GM12864 (cell line): Measurements from ENCODE around the gene SPSB4.
"Not testable (repeated sequence)": the region's sequence is repeated elsewhere in the genome, so short reads cannot be mapped to it uniquely, and the experiment has no call there.

Experiments
- DNase-seq: peaks from one replicate; pipeline ENCODE4 v3.0.0-alpha.2; 2011; ENCODE audit warnings: low read depth
- H3K4me3 ChIP-seq: 2 replicates; pipeline ENCODE4 v1.5.1; 2011; ENCODE audit warnings: mild to moderate bottlenecking, low read depth, low read length, control low read depth
- CTCF ChIP-seq: IDR thresholded peaks from 2 replicates; pipeline ENCODE4 v1.5.1; 2011; ENCODE audit warnings: low read depth, mild to moderate bottlenecking, moderate library complexity, low read length, control low read depth, inconsistent platforms; ENCODE audit errors: missing control alignments

Gene SPSB4

DNA sequence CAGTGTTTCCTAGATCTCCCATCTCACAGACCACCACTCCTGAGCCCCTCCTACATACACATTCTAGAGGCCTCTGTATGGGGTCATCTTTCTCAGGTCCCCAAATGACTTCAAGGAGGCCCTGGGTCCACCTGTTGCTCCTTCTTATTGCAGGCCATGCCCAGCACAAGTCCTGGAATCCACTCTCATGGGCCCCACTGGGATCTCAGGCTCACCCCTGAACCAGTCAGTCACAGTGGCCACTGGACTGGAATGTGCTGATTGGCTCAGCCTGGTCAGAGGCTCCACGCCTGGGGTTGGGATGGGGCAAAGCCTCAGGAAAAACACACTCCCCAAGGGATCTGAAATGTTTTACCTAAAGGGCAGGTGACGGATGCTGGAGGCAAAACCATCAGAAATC lies 55.7 kb downstream of the SPSB4 start:
- no peak for DNase-seq
- no peak overlapping the region for H3K4me3 ChIP-seq
- TF ChIP-seq CTCF: no peak

DNA sequence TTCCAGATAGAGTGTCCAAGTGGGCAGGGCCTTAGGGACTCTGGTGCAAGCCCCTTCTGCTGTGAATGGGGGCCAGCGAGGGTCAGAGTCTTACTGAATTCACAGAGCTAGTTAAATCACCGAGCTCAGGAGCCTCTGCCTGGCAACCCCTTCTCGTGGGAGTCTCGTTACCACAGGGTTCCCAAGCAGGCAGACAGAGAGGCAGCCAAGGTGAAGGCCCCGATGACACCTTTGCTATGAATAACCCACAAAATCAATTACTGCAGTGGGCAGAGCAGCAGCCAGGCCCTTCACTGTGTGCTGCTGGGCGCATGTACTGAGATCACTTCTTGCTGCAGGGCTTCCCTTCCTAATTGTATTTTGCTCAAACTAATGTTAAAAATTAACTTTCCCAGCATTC lies 56.9 kb downstream of the SPSB4 start:
- TF ChIP-seq CTCF: no peak
- no peak for DNase-seq
- no peak overlapping the region for H3K4me3 ChIP-seq

DNA sequence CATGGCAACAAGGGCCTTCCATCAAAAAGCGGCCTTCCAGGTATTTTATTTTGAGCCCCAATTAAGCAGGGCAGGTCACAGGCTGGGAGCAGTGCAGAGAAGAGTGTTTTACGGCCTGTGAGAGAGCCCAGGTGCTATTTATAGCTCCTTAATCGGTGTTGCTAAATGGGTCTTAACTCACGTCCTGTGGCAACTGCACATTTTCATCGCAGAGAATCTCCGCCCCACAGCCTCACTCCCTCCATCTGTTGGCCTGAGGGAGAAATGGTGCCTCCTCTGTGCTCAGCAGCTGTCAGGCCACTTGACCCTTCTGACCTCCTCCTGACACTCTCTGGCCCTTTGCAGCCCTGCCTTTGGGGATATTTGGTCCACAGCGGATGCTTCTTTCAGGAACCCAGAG lies 58.6 kb downstream of the SPSB4 start:
- no peak overlapping the region for H3K4me3 ChIP-seq
- no peak for TF ChIP-seq CTCF
- no peak for DNase-seq

DNA sequence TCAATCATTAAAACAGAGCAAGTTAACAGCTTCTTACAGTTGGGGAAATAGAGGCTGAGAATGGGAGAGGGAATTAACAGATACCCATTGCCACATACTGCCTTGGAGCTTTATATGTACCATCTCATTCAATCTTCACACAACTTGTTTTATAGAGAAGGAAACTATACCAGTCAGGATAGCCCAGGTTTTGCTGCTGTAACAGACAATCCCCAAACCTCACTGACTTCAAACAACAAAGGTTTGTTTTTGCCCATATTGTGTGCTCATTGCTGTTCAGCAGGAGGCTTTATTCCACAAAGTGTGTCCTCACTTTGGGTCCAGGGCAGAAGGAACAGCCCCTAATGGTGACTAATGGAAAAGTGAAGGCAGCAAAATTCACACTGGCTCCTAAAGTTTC lies 59.2 kb downstream of the SPSB4 start:
- H3K4me3 ChIP-seq: no peak overlapping the region
- TF ChIP-seq CTCF: no peak
- DNase-seq: no peak

GRCh38 chr3:141111364-141112155 lies 60.4 kb downstream of the SPSB4 start:
- no peak for TF ChIP-seq CTCF
- H3K4me3 ChIP-seq: no peak overlapping the region
- no peak for DNase-seq

GRCh38 chr3:141112686-141113297 lies 61.6 kb downstream of the SPSB4 start:
- no peak overlapping the region for H3K4me3 ChIP-seq
- TF ChIP-seq CTCF: no peak
- DNase-seq: no peak

GRCh38 chr3:141113680-141114079 lies 62.5 kb downstream of the SPSB4 start:
- not testable (repeated sequence) for H3K4me3 ChIP-seq, DNase-seq
